ENCODE results near the gene CDKAL1. TPM values are rescaled to one million over a fixed set of nuclear protein-coding genes. Genes with fewer than 3 reads are reported as not detected.

Gene CDKAL1
- total RNA-seq, 1 experiment from 2014 or later = 21.8 TPM

DNA sequence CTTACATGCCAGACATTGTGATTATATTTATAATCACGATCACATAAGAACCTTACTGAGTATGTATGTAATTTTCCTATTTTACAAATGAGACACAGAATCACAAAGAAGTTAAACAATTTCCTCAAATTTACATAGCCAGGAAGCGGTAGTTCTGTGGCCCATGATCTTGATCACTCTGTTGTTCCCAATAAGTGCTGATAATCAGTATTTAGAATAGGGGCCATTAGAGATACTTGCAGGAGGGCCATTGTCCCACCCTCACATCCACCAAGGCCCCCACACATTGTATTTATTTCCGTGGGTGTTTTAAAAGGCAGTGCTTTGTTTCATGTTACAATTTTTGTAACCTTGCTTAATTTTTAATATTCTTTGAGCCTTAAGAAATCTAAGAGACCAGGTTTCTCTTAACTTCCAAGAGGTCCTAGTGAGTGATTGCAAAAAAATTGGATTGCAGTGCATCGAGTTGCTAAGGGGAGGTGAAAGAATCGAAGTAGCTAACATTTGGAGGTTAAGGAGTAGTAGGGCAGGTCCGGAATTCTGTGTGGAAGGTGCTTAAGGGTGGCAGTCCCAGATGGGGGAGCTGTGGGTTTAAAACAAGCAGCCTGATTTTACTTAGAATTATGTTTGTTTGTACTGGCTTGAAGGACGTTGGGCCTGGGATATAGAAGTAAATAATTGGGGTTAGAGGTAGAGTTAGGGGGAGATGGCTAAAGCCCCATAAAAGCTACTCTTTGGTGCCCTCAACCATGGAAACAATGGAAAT is 339.4 kb downstream of the CDKAL1 start:
- no peak for DNase-seq
- Histone ChIP-seq H3K9me3 (replicated peaks) (no peaks in the 10 kb centered on the region), H3K36me3 (no peaks in the 10 kb centered on the region), H3K4me3 (no peak overlapping the region), H3K27ac (no peak overlapping the region), H3K4me1 (peaks cover 19% of the 10 kb centered on the region), H3K27me3 (no peaks in the 10 kb centered on the region)

GRCh38 chr6:20875369-20875963 is 341.2 kb downstream of the CDKAL1 start:
- Histone ChIP-seq H3K27me3 (no peaks in the 10 kb centered on the region), H3K9me3 (replicated peaks) (no peaks in the 10 kb centered on the region), H3K27ac (no peak overlapping the region), H3K4me1 (peaks cover 19% of the 10 kb centered on the region), H3K36me3 (no peaks in the 10 kb centered on the region), H3K4me3 (no peak overlapping the region)
- DNase-seq = peak; percentile 2 to 34

- DNase-seq = peak; percentile 5 to 41
- peaks cover 19% of the 10 kb centered on the region for H3K4me1 ChIP-seq
- no peaks in the 10 kb centered on the region for H3K9me3 ChIP-seq (replicated peaks)
- no peaks in the 10 kb centered on the region for H3K36me3 ChIP-seq
- H3K27me3 ChIP-seq = no peaks in the 10 kb centered on the region
- H3K27ac ChIP-seq = no peak overlapping the region; the same call in 1 of the 2 replicates
- no peak overlapping the region for H3K4me3 ChIP-seq
Measured at GRCh38 chr6:20876036-20876435, 341.8 kb downstream of the CDKAL1 start.

DNA sequence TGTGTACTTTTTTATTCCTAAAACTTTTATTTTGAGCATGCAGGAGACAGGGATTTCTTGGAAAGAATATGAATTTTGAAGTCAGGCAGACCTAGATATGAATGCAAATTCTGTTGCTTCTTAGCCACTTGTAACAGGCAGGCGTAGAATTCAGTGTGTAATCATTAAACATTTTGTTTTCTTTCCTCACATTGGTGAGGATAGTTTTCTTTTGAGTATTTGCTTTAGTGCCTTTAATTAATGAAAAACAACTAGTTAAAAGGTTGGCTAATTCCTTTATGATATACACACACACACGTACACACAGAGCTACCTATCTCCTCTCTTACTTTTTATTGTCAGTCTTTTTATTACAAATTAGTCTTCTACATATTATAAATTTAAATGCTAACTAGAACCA is 342.3 kb downstream of the CDKAL1 start:
- no peaks in the 10 kb centered on the region for H3K36me3 ChIP-seq
- no peak overlapping the region for H3K4me3 ChIP-seq
- no peaks in the 10 kb centered on the region for H3K27me3 ChIP-seq
- DNase-seq = no peak
- no peaks in the 10 kb centered on the region for H3K9me3 ChIP-seq (replicated peaks)
- H3K27ac ChIP-seq = no peak overlapping the region; the same call in 1 of the 2 replicates
- peaks cover 19% of the 10 kb centered on the region for H3K4me1 ChIP-seq

DNA sequence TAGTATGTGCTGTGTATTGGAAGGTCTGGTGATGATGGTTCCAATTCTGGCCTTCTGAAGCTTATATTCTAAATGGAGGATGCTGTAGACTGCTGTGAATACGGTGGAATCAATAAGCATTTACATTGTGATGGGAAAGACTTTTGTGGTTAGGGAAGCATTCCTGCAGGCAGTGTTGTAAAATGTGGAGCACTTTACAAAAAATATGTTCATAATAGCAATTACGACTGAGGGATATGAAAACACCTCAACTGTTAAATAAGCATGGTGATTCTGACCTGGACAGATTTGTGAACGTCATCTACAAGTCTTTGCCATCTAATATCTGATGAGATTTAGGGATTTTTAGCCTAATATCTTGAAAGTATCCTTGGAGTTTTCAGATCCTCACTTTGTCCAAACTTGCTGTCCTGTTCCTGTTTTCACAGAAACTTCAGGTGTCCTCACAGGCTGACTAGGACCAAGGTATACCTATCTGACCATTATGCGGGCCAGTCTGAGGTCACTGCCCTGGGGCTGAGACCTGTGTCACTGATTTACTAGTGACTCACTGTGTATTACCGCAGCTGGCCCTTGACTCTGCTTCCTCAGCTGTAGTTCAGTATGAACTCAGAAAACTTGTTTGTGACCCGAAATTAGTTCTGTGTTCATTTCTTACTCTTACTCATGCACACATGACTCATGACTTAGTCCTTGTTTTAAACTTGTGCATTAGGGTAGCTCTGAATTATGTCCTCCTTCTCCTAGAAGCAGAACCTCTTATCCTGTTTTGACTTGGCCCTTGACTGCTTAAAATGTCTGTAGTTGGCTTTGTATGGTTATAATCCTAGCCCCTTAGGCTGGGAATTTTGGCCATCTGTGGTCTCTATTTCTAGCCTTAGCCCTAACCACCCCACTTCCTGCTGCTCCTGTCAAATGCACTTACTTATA is 343.0 kb downstream of the CDKAL1 start:
- no peaks in the 10 kb centered on the region for H3K9me3 ChIP-seq (replicated peaks)
- H3K4me1 ChIP-seq = peaks cover 19% of the 10 kb centered on the region
- peak overlapping the region; percentile 29 for H3K27ac ChIP-seq
- no peaks in the 10 kb centered on the region for H3K27me3 ChIP-seq
- H3K36me3 ChIP-seq = no peaks in the 10 kb centered on the region
- peak; percentile 6 to 32 for DNase-seq
- H3K4me3 ChIP-seq = no peak overlapping the region

GRCh38 chr6:20879121-20879520 is 344.9 kb downstream of the CDKAL1 start:
- no peaks in the 10 kb centered on the region for H3K36me3 ChIP-seq
- no peak overlapping the region for H3K4me3 ChIP-seq
- DNase-seq = no peak
- H3K4me1 ChIP-seq = peaks cover 19% of the 10 kb centered on the region
- H3K27ac ChIP-seq = no peak overlapping the region
- H3K27me3 ChIP-seq = no peaks in the 10 kb centered on the region
- H3K9me3 ChIP-seq (replicated peaks) = no peaks in the 10 kb centered on the region

DNA sequence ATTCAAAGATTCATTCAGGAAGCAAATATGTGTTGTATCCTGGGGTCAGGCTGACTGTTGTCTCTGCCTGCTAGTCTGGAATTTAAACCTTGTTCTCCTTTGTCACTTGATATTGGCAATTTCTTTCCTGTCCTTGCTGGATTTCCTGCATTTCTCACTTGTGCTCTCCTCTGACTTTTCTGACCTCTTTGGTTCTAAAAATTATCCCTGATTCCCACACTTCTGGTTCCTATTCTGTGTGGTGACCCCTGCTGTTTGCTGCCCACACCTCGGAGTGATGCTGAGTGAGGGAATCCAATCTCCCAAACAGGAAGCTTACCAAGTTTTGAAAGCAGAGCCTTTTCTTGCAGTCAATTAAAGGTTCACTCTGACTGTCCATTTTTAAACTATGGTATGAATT is 345.3 kb downstream of the CDKAL1 start:
- peak in 1 of 2 experiments; percentile 13 for DNase-seq
- Histone ChIP-seq H3K4me3 (no peak overlapping the region), H3K4me1 (peaks cover 19% of the 10 kb centered on the region), H3K27me3 (no peaks in the 10 kb centered on the region), H3K36me3 (no peaks in the 10 kb centered on the region), H3K9me3 (replicated peaks) (no peaks in the 10 kb centered on the region), H3K27ac (no peak overlapping the region)

DNA sequence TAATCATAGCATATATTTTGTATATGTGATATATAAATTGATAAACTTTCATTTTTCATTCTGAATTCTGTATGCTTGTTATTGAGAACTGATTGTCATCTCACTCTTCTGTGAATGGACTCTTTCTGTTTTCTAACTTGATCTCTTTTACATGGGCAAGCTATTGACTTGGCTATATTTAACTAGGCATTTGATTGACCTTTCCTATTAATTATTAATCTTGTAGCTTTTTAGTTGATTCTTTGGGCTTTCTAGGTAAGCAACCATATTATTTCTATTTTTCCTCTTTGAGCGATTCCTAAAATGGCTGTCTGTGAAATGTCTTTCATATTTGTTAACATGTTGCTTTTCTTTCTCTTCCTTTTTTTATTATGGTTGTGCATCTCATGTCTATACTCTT is 347.1 kb downstream of the CDKAL1 start:
- H3K4me1 ChIP-seq = peaks cover 12% of the 10 kb centered on the region
- no peak overlapping the region for H3K27ac ChIP-seq
- H3K4me3 ChIP-seq = no peak overlapping the region
- no peaks in the 10 kb centered on the region for H3K9me3 ChIP-seq (replicated peaks)
- no peaks in the 10 kb centered on the region for H3K36me3 ChIP-seq
- H3K27me3 ChIP-seq = no peaks in the 10 kb centered on the region
- DNase-seq = no peak

DNA sequence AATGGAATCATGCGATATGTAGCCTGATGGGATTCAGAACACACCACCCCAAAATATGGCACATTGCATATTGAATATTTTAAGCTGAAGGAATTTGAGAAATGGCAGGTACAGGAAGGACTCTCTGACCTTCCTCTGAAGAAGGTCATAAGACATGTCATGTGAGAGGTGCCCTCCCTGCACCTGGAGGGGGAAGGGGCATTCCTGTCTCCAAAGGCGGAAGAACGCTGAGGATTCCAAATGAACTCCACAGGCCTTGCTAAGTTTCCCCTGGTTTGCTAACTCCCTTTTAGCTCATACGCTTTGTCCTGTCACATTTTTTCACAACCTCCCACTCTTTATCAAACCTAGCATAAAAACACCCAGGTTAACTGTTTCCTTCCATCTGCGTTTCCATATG is 347.8 kb downstream of the CDKAL1 start:
- Histone ChIP-seq H3K9me3 (replicated peaks) (no peaks in the 10 kb centered on the region), H3K4me1 (peaks cover 6% of the 10 kb centered on the region; the same call in 1 of the 2 replicates), H3K27ac (no peak overlapping the region), H3K27me3 (no peaks in the 10 kb centered on the region), H3K36me3 (no peaks in the 10 kb centered on the region), H3K4me3 (no peak overlapping the region)
- no peak for DNase-seq

DNA sequence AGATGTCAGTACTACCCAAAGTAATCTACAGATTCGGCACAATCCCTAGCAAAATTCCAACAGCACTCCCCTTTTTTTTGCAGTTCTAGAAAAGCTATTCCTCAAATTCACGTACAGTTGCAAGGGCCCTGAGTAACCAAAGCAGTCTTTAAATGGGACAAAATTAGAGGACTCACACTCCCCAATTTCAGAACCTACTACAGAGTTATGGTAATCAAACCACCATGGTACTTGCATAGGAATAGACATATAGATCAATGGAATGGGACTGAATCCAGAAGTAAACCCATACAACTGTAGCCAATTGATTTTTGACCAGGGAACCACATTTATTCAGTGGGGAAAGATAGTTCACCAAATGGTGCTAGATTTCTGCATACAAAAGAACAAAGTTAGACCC is 350.8 kb downstream of the CDKAL1 start:
- no peak for DNase-seq
- no peak overlapping the region for H3K4me3 ChIP-seq
- H3K27me3 ChIP-seq = no peaks in the 10 kb centered on the region
- no peak overlapping the region for H3K27ac ChIP-seq
- no peaks in the 10 kb centered on the region for H3K4me1 ChIP-seq
- H3K9me3 ChIP-seq (replicated peaks) = no peaks in the 10 kb centered on the region
- H3K36me3 ChIP-seq = no peaks in the 10 kb centered on the region

- H3K9me3 ChIP-seq (replicated peaks) = no peaks in the 10 kb centered on the region
Measured at GRCh38 chr6:20891161-20891560, 356.9 kb downstream of the CDKAL1 start.

DNA sequence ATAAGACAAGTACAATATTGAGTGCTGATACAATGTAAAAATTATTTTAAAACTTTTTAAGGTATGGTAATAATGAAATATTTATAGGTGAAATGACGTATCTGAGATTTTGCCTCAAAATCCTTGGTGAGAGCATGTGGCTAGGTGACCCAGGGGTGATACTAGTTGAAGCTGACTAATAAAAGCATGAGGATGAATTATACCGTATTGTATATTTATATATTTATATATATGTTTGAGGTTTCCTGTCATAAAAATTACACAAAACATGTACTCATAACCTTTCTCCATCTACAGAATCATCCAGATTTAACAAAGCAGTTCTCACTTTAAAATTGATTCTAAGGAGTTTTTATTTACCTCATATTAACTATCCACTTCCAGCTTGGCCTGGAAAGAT is 358.1 kb downstream of the CDKAL1 start:
- Histone ChIP-seq H3K36me3 (no peaks in the 10 kb centered on the region), H3K4me3 (no peak overlapping the region), H3K9me3 (replicated peaks) (no peaks in the 10 kb centered on the region), H3K4me1 (no peaks in the 10 kb centered on the region), H3K27ac (no peak overlapping the region), H3K27me3 (no peaks in the 10 kb centered on the region)
- no peak for DNase-seq

More at GRCh38 chr6:20891161-20891560, 356.9 kb downstream of the CDKAL1 start:
- no peaks in the 10 kb centered on the region for H3K4me1 ChIP-seq
- H3K27me3 ChIP-seq = no peaks in the 10 kb centered on the region
- no peak for DNase-seq
- no peaks in the 10 kb centered on the region for H3K36me3 ChIP-seq
- no peak overlapping the region for H3K4me3 ChIP-seq
- no peak overlapping the region for H3K27ac ChIP-seq

DNA sequence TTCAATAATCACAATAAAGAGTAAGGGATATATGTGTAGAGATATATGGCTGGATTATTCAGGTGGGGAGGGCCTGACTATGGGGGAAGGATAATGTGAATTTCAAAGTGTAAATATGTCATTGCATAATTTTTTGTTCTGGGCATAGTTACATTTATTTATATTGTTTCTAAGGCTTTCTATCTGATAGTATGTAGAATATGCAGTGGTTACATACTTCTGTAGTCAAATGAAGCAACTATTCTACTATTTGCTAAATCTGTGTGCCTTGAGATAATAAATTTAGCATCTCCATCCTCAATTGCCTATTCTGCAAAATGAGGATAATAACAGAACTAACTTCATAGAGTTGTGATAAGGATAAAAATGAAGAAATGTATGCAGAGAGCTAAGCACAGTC is 359.2 kb downstream of the CDKAL1 start:
- no peaks in the 10 kb centered on the region for H3K27me3 ChIP-seq
- H3K4me1 ChIP-seq = no peaks in the 10 kb centered on the region
- H3K9me3 ChIP-seq (replicated peaks) = no peaks in the 10 kb centered on the region
- H3K4me3 ChIP-seq = no peak overlapping the region
- no peaks in the 10 kb centered on the region for H3K36me3 ChIP-seq
- DNase-seq = no peak
- H3K27ac ChIP-seq = no peak overlapping the region

DNA sequence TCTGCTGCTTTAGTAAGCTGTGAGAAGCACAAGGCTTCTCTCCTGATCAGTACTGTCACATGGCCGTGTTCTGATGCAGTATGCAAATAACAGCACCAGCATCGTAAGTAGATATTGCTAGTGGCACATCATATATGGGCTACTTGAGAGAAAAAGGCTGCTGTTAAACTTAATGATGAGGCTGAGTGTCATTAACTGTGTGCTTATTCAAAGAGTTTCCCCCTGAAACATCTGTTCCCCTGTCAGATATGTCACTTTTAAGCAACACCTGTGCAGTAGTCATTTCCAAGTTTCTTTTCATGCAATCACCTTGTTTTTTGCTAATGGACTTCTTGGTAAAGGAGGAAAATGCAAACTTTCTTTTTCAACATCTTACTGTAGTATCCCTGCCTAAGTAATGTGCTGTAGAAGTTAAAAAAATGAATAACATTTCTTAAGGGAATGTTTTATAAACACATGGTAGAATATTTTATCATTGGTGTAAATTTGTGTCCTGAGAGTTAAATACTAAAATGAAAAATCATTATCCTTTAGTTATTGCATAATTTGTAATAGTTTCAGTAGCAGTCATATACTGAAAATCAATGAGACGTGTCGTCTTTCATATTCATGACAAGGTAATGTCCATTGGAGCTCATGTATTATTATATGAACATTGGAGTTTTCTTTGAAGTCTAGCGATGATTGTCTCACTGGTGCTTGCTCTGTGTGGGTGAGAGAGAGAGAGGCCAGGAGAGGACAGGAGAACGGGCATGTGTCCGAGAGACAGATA is 366.3 kb downstream of the CDKAL1 start:
- H3K27ac ChIP-seq = no peak overlapping the region
- no peaks in the 10 kb centered on the region for H3K9me3 ChIP-seq (replicated peaks)
- H3K27me3 ChIP-seq = no peaks in the 10 kb centered on the region
- DNase-seq = no peak
- no peak overlapping the region for H3K4me3 ChIP-seq
- H3K36me3 ChIP-seq = no peaks in the 10 kb centered on the region
- no peaks in the 10 kb centered on the region for H3K4me1 ChIP-seq
